ENCODE measurements around the gene PRAMEF26.
"Not testable (repeated sequence)": the region's sequence is repeated elsewhere in the genome, so short reads cannot be mapped to it uniquely, and the experiment has no call there.

Gene PRAMEF26

DNA sequence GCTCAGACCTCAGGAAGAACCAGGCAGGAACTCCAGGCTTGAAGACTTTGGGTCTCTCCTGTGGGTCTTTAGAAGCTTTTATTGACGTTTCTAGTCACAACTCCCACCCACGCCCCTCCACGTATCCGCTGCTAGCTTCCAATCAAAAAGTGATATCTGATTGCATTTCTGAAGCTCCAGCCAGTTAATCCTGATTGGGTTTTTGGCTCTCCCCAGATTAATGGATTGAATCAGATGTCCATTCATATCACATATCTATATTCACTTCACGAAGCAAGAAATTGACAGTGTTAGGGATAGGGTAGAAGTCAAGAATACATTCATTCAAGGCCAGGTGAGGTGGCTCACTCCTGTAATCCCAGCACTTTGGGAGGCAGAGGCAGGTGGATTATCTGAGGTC is at the start of gene PRAMEF26:
TSS of gene PRAMEF26 (minus strand) at position 101 of the 400 bp plus-strand sequence. CDS start 2,914 bp downstream, outside the sequence.
- not testable (repeated sequence) for H3K4me3 ChIP-seq (ENCODE audit: low read length)

DNA sequence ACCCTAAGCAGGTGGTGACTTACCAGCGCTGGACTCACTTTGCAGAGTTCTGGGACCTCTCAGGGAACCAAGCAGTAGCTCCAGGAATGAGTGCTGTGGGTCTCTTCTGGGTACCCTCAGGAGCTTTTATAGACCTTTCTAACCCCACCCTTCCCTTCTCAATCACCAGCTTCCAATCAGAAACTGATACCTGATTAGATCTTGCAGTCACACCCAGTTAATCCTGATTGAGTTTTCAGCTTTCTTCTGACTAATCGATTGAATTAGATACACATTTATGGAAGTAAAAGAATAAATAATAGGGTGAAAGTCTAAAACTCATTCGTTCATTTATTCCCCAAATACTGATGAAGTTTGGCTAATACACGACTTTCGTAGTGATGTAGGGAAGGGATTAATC is 45.5 kb upstream of the PRAMEF26 start, which contains the start of gene PRAMEF13:
TSS of gene PRAMEF13 (minus strand) at position 101 of the 400 bp plus-strand sequence. CDS start 1,820 bp downstream, outside the sequence.
- H3K4me3 ChIP-seq (ENCODE audit: low read length), result not testable (repeated sequence)

DNA sequence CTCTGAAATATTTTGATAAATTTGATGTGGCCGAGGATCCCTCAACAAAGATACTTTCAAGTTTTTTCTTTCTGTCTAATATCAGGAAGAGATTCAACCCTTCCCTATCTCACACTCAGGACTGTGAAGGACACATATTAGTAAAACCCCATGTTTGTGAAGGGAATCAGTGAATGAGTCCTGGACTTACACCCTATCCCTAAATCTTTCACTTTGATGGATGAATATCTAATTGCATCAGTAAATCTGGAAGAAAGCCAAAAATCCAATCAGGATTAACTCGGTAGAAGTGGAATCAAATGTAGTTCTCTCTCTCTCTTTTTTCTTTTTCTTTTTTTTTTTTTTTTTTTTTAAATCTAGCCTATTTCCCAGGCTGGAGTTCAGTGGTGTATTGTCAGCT is 15.7 kb upstream of the PRAMEF26 start, which contains the start of gene PRAMEF9:
TSS of gene PRAMEF9 (plus strand) at position 301 of the 400 bp plus-strand sequence. CDS start 3,433 bp downstream, outside the sequence.
- H3K4me3 ChIP-seq (ENCODE audit: low read length), result not testable (repeated sequence)

DNA sequence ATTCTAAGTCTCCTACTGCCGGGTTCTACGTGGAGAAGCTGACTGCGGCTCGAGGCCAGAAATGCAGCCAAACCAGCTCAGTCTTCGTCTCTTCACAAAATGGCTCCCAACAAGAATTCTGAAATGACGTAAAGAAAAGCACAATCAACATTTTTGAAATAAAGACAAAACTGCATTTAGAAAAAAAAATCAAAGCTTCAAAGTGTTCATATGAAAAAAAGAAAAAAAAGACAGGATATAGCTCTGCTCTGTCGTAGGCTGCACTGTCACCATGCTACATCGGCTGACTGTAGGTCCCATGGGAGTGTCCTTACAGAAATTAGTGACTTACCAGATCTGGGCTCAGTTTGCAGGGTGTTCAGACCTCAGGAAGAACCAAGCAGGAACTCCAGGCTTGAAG is 9.7 kb upstream of the PRAMEF26 start, which contains the start of gene HNRNPCL4:
TSS of gene HNRNPCL4 (minus strand) at position 101 of the 400 bp plus-strand sequence. CDS start 164 bp downstream, outside the sequence.
- H3K4me3 ChIP-seq (ENCODE audit: low read length), result not testable (repeated sequence)

GRCh38 chr1:13116754-13117153 is 39.1 kb downstream of the PRAMEF26 start, which contains the start of gene HNRNPCL2:
Gene HNRNPCL2 (minus strand): TSS chr1:13116854. CDS start chr1:13116400, 454 bp downstream.
- H3K4me3 ChIP-seq (ENCODE audit: low read length), result not testable (repeated sequence)
